PFSK-1 (cell line): ENCODE results near the gene DISC1.

Experiments
- FOXP2 ChIP-seq: optimal IDR thresholded peaks from 2 replicates; pipeline ENCODE3; 2011; ENCODE audit warnings: borderline replicate concordance, control low read depth, inconsistent platforms; ENCODE audit not compliant: insufficient read depth; ENCODE audit errors: extremely low read length, extremely low read depth
- POLR2AphosphoS5 ChIP-seq: IDR thresholded peaks from 2 replicates; pipeline ENCODE4 v1.6.1; 2012; ENCODE audit warnings: low read depth, mild to moderate bottlenecking, control low read depth, low read length, moderate library complexity
- REST ChIP-seq, 2 experiments: IDR thresholded peaks; 2 replicates each; pipeline versions ENCODE4 v1.6.1 to v1.8.0; 2011 to 2012; ENCODE audit warnings: low read depth in 2 of 2, low read length in 2 of 2, control low read depth in 1 of 2, inconsistent platforms in 1 of 2, mild to moderate bottlenecking in 1 of 2, moderate library complexity in 1 of 2; ENCODE audit not compliant: insufficient read depth in 1 of 2
- SIN3A ChIP-seq: IDR thresholded peaks from 2 replicates; pipeline ENCODE4 v1.6.1; 2012; ENCODE audit warnings: mild to moderate bottlenecking, low read length, moderate library complexity, borderline replicate concordance; ENCODE audit not compliant: insufficient read depth
- TAF1 ChIP-seq: IDR thresholded peaks from 2 replicates; pipeline ENCODE4 v1.6.1; 2012; ENCODE audit warnings: low read length, control low read depth, borderline replicate concordance; ENCODE audit not compliant: insufficient read depth

- TF ChIP-seq POLR2AphosphoS5 (no peak), REST (IDR thresholded peaks at IDR 0.05; ENCODE audit: insufficient read depth in 1 of 2, low read depth in 2 of 2, low read length in 2 of 2) (no peak), SIN3A (no peak), FOXP2 (no peak), TAF1 (no peak)
Observed at GRCh38 chr1:232090816-232091215, 464.2 kb downstream of the DISC1 start.
